H1 (cell line): ENCODE data around the gene DYNC1I2. TPM values are rescaled to one million over a fixed set of nuclear protein-coding genes. Genes with fewer than 3 reads are reported as not detected.

Experiments
- CTCF ChIA-PET: fragments of 300-600 bp; sonication (Branson Sonifier 250); formaldehyde crosslinking; loops from one replicate; lab custom pipeline; 2021; ENCODE audit not compliant: partially characterized antibody; lab: Charles Lee
- POLR2A ChIA-PET: fragments of 300-600 bp; sonication (Branson Sonifier 250); formaldehyde crosslinking; loops from one replicate; lab custom pipeline; 2021; ENCODE audit warnings: inconsistent platforms; ENCODE audit not compliant: partially characterized antibody; lab: Charles Lee
- DNase-seq, 2 experiments: peaks; one replicate each; pipeline versions ENCODE4 v3.0.0 to v3.0.0-alpha.2; 2010 to 2022; ENCODE audit warnings: low spot score in 2 of 2, low read depth in 1 of 2, mixed read lengths in 1 of 2
- FAIRE-seq: peaks from 2 replicates; lab custom pipeline; 2011; peaks lifted over from hg19 to GRCh38; lab: Jason Lieb, UNC
- H2AFZ ChIP-seq: 2 replicates; pipeline ENCODE4 v1.8.1; 2012; ENCODE audit warnings: low read length, inconsistent platforms
- H2AK5ac ChIP-seq: 2 replicates; pipeline ENCODE4 v1.6.1; 2013; ENCODE audit warnings: low read depth, low read length
- H2BK120ac ChIP-seq: replicated peaks from 2 replicates; pipeline ENCODE3; 2013; ENCODE audit warnings: low read depth, low read length, inconsistent platforms
- H2BK12ac ChIP-seq: 2 replicates; pipeline ENCODE4 v1.6.1; 2013; ENCODE audit warnings: low read depth, low read length
- H2BK15ac ChIP-seq: 2 replicates; pipeline ENCODE4 v1.6.1; 2013; ENCODE audit warnings: low read length
- H2BK20ac ChIP-seq: 2 replicates; pipeline ENCODE4 v1.6.1; 2013; ENCODE audit warnings: low read length
- H2BK5ac ChIP-seq: 2 replicates; pipeline ENCODE4 v1.6.1; 2013; ENCODE audit warnings: low read depth, low read length
- H3K14ac ChIP-seq: 2 replicates; pipeline ENCODE4 v1.6.1; 2013; ENCODE audit warnings: inconsistent platforms; ENCODE audit not compliant: insufficient read length
- H3K18ac ChIP-seq: 2 replicates; pipeline ENCODE4 v1.6.1; 2013; ENCODE audit warnings: low read length; ENCODE audit errors: extremely low read depth
- H3K23ac ChIP-seq: 2 replicates; pipeline ENCODE4 v1.6.1; 2013; ENCODE audit warnings: inconsistent platforms; ENCODE audit not compliant: insufficient read length
- H3K23me2 ChIP-seq: 2 replicates; pipeline ENCODE4 v1.6.1; 2013; ENCODE audit warnings: low read depth, low read length
- H3K27ac ChIP-seq: 2 replicates; pipeline ENCODE4 v1.6.1; 2011; ENCODE audit warnings: low read depth, low read length, inconsistent platforms
- H3K27me3 ChIP-seq, 4 experiments: replicated peaks in 1 of 4; 1 replicate in 1 of 4; 2 replicates in 3 of 4; pipeline versions ENCODE4 v1.6.1 to v1.8.1; 2011 to 2013; ENCODE audit warnings: low read length in 3 of 4, mild to moderate bottlenecking in 3 of 4, inconsistent platforms in 2 of 4, mixed read lengths in 2 of 4, moderate library complexity in 1 of 4; ENCODE audit not compliant: control insufficient read depth in 3 of 4, insufficient read depth in 3 of 4; ENCODE audit errors: extremely low read depth in 1 of 4
- H3K36me3 ChIP-seq, 4 experiments: 2 replicates each; pipeline versions ENCODE4 v1.6.1 to v1.8.1; 2011 to 2013; ENCODE audit warnings: mild to moderate bottlenecking in 4 of 4, low read length in 3 of 4, moderate library complexity in 2 of 4, control low read depth in 1 of 4, inconsistent platforms in 1 of 4; ENCODE audit not compliant: insufficient read depth in 4 of 4, control insufficient read depth in 2 of 4
- H3K4ac ChIP-seq: replicated peaks from 2 replicates; pipeline ENCODE3; 2013; ENCODE audit warnings: low read length, low read depth, mixed read lengths, inconsistent platforms; ENCODE audit not compliant: insufficient read length
- H3K4me1 ChIP-seq, 4 experiments: replicated peaks in 1 of 4; 1 replicate in 1 of 4; 2 replicates in 3 of 4; pipeline versions ENCODE4 v1.6.1 to v1.8.1; 2011 to 2013; ENCODE audit warnings: low read length in 3 of 4, inconsistent platforms in 2 of 4, mixed read lengths in 1 of 4; ENCODE audit not compliant: insufficient read depth in 4 of 4, control insufficient read depth in 3 of 4
- H3K4me2 ChIP-seq, 2 experiments: 2 replicates each; pipeline versions ENCODE4 v1.6.1 to v1.8.1; 2011 to 2013; ENCODE audit warnings: low read depth in 2 of 2, low read length in 2 of 2, control low read depth in 1 of 2, inconsistent platforms in 1 of 2, mild to moderate bottlenecking in 1 of 2; ENCODE audit not compliant: insufficient read depth in 1 of 2
- H3K4me3 ChIP-seq, 4 experiments: fragments of 200-600, 300-600 bp in 1 of 4; sonication (generic), shearing (Covaris generic), sonication (Bioruptor Twin) in 1 of 4; 2 replicates each; pipeline versions ENCODE4 v1.5.1 to v1.8.1; 2011 to 2016; ENCODE audit warnings: low read length in 4 of 4, low read depth in 3 of 4, control low read depth in 2 of 4, inconsistent platforms in 2 of 4, mild to moderate bottlenecking in 2 of 4, mixed read lengths in 1 of 4, moderate library complexity in 1 of 4; ENCODE audit not compliant: insufficient read depth in 2 of 4; ENCODE audit errors: extremely low read depth in 1 of 4
- H3K56ac ChIP-seq: replicated peaks from 2 replicates; pipeline ENCODE3; 2013; ENCODE audit warnings: low read depth, mild to moderate bottlenecking, mixed read lengths, low read length, inconsistent platforms; ENCODE audit not compliant: insufficient read length
- H3K79me1 ChIP-seq: 2 replicates; pipeline ENCODE4 v1.6.1; 2013; ENCODE audit warnings: low read depth, low read length, control low read depth
- H3K79me2 ChIP-seq, 2 experiments: 2 replicates each; pipeline versions ENCODE4 v1.6.1 to v1.8.1; 2012 to 2013; ENCODE audit warnings: low read length in 2 of 2, mild to moderate bottlenecking in 2 of 2, inconsistent platforms in 1 of 2; ENCODE audit not compliant: insufficient read depth in 2 of 2, control insufficient read depth in 1 of 2
- H3K9ac ChIP-seq, 4 experiments: replicated peaks in 1 of 4; 1 replicate in 1 of 4; 2 replicates in 3 of 4; pipeline versions ENCODE4 v1.6.1 to v1.8.1; 2011 to 2013; ENCODE audit warnings: low read depth in 3 of 4, low read length in 3 of 4, control low read depth in 2 of 4, mild to moderate bottlenecking in 2 of 4, moderate library complexity in 2 of 4, inconsistent platforms in 1 of 4; ENCODE audit errors: extremely low read depth in 1 of 4
- H3K9me3 ChIP-seq, 2 experiments: 2 replicates each; pipeline versions ENCODE4 v1.6.1 to v1.8.1; 2012 to 2013; ENCODE audit warnings: mild to moderate bottlenecking in 2 of 2, moderate library complexity in 2 of 2, control low read depth in 1 of 2, inconsistent platforms in 1 of 2, low read depth in 1 of 2, low read length in 1 of 2, mixed read lengths in 1 of 2; ENCODE audit not compliant: insufficient read depth in 2 of 2
- H4K20me1 ChIP-seq, 2 experiments: replicated peaks in 1 of 2; 2 replicates each; pipeline versions ENCODE3 to v1.8.1; 2011 to 2013; ENCODE audit warnings: inconsistent platforms in 2 of 2, low read length in 2 of 2, mild to moderate bottlenecking in 1 of 2; ENCODE audit not compliant: insufficient read depth in 2 of 2, control insufficient read depth in 1 of 2
- H4K5ac ChIP-seq: 2 replicates; pipeline ENCODE4 v1.6.1; 2013; ENCODE audit warnings: low read length, low read depth, mixed read lengths, inconsistent platforms; ENCODE audit not compliant: insufficient read length
- H4K8ac ChIP-seq: 2 replicates; pipeline ENCODE4 v1.8.0; 2013; ENCODE audit warnings: mild to moderate bottlenecking, moderate library complexity, low read length, inconsistent platforms; ENCODE audit not compliant: insufficient read depth; ENCODE audit errors: extremely low read depth
- H4K91ac ChIP-seq: replicated peaks from 2 replicates; pipeline ENCODE3; 2013; ENCODE audit warnings: low read length, mixed read lengths, inconsistent platforms; ENCODE audit not compliant: insufficient read length
- HDAC2 ChIP-seq, 2 experiments: fragments of 300-600 bp in 1 of 2; sonication (generic) in 1 of 2; IDR thresholded peaks; 2 replicates each; pipeline ENCODE4 v1.6.1; 2011 to 2012; ENCODE audit warnings: low read depth in 2 of 2, low read length in 2 of 2, mild to moderate bottlenecking in 2 of 2, moderate library complexity in 2 of 2, borderline replicate concordance in 1 of 2, inconsistent platforms in 1 of 2
- RXRA ChIP-seq: IDR thresholded peaks from 2 replicates; pipeline ENCODE4 v1.6.1; 2011; ENCODE audit warnings: low read depth, mild to moderate bottlenecking, low read length, moderate library complexity; ENCODE audit not compliant: insufficient read depth
- SUZ12 ChIP-seq: fragments of 200-600 bp; sonication (generic); IDR thresholded peaks from 2 replicates; pipeline ENCODE4 v1.6.1; 2012; ENCODE audit warnings: mild to moderate bottlenecking, inconsistent platforms, low read length, moderate library complexity, mixed read lengths
- TAF7 ChIP-seq: optimal IDR thresholded peaks from 2 replicates; pipeline ENCODE3; 2011; ENCODE audit warnings: low read depth, mild to moderate bottlenecking, inconsistent platforms, low read length, moderate library complexity, borderline replicate concordance
- WGBS, 2 experiments: shearing (Covaris generic) in 1 of 2; methylation state at CpG; one replicate each; pipeline versions ENCODE4 v1.1.6 to v1.1.7; 2013 to 2015; ENCODE audit warnings: low lambda C conversion rate in 2 of 2, mixed read lengths in 2 of 2, inconsistent platforms in 1 of 2, low coverage in 1 of 2, missing lambda C conversion rate in 1 of 2; ENCODE audit not compliant: insufficient replicate concordance in 2 of 2, insufficient coverage in 1 of 2, insufficient read length in 1 of 2; ENCODE audit errors: extremely low coverage in 1 of 2, missing lambda C conversion rate in 1 of 2; 5-methylcytosine and 5-hydroxymethylcytosine counted together
- polyA plus RNA-seq, 7 experiments: library from polyadenylated mRNA; depleted of rRNA in 3 of 7; stranded (reverse) in 5 of 7; unstranded in 2 of 7; fragments of >200 nt in 5 of 7; fragments of 200-250 nt in 2 of 7; gene quantifications; 1 replicate in 5 of 7; 2 replicates in 1 of 7; 4 replicates in 1 of 7; pipeline versions ENCODE4 v1.2.1 to v1.2.3, GENCODE V29; 2011 to 2013; ENCODE audit warnings: missing spikeins in 2 of 7, mixed read lengths in 2 of 7
- total RNA-seq: library from RNA; stranded (reverse); fragmentation: NEBNext Ultra II Directional; extraction: Animal tissue kit (Norgen Biotek cat#: 25700); gene quantifications from 2 replicates; pipeline ENCODE4 v1.2.1, GENCODE V29; 2021

DYNC1I2 gene
- total and polyA plus RNA-seq, 2 of the 8 experiments (the other 6 are each of a cell fraction or from before 2014, with no cell fraction given) = 67.3 to 68.1 TPM

DNA sequence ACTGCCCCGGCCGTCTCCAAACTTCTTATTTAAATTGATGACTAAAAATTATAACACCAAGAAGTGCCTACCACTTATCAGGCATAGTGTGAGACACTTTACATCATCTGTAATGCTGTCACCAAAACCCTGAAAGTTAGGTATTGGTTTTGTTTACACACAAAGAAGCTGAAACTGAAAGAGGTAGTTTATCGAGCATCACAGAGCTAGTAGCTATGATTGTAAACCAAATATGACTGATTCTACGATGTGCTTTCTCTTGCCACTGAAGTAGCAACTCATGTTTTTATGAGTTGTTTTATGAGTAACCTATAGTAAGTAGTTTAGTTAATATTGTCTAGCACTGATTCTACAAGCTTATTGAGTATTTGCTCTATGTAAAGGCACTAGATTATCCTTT lies 31.5 kb downstream of the DYNC1I2 start:
- no peak overlapping the region for H2BK5ac ChIP-seq
- H3K23ac ChIP-seq = no peak overlapping the region
- H2BK12ac ChIP-seq = no peak overlapping the region
- 93% methylated on average over 4 of the region's 4 CpGs; no CpG with 5 or more reads in 1 of the 2 experiments for WGBS, 2 experiments
- no peak overlapping the region for H3K4me3 ChIP-seq
- DNase-seq = no peak
- peaks cover 0 to 2% of the 10 kb centered on the region in 2 experiments for H4K20me1 ChIP-seq
- no peak overlapping the region for H2AK5ac ChIP-seq
- H3K79me1 ChIP-seq = no peaks in the 10 kb centered on the region
- TF ChIP-seq RXRA (no peak), SUZ12 (no peak), HDAC2 (IDR thresholded peaks at IDR 0.05; ENCODE audit: borderline replicate concordance in 1 of 2, low read depth in 2 of 2, low read length in 2 of 2) (no peak), TAF7 (no peak)
- TF ChIP-seq, all 59 proteins: peak for 0
- Histone ChIP-seq H3K18ac (no peak overlapping the region), H3K27me3 (no peaks in the 10 kb centered on the region), H2BK15ac (no peak overlapping the region), H3K14ac (no peak overlapping the region), H4K5ac (no peak overlapping the region), H3K4me1 (no peaks in the 10 kb centered on the region; a peak in 1 of 7 replicates), H4K8ac (no peak overlapping the region), H3K56ac (no peak overlapping the region), H3K23me2 (no peaks in the 10 kb centered on the region), H2AFZ (no peak overlapping the region), H3K9me3 (no peaks in the 10 kb centered on the region), H3K36me3 (peaks cover 0 to 15% (median 1%) of the 10 kb centered on the region in 4 experiments; a peak in 2 of 8 replicates), H2BK120ac (no peak overlapping the region), H3K4ac (no peak overlapping the region), H3K27ac (no peak overlapping the region), H3K79me2 (no peaks in the 10 kb centered on the region), H3K9ac (no peak overlapping the region), H3K4me2 (no peak overlapping the region), H4K91ac (no peak overlapping the region), H2BK20ac (no peak overlapping the region)
- ChIA-PET CTCF (interaction anchor here (0.6 to 0.7 kb wide), 2 partner anchors 385 to 1476 kb away, joined by 3 to 4 read pairs; no protein-coding TSS in a partner anchor), POLR2A (no interaction called here)
- FAIRE-seq = no peak
